Lower leg skin (tissue), 3 donors: ENCODE data around the gene ERICH6B.

Experiments
- POLR2A ChIP-seq, 2 donors: fragments of 450-650 bp; IDR thresholded peaks; one replicate each; pipeline ENCODE4 v1.6.1; 2016 to 2017; ENCODE audit warnings: antibody characterized with exemption in 2 of 2, mild to moderate bottlenecking in 1 of 2, moderate library complexity in 1 of 2
- TF ChIP-seq, protein P1 (sequence below), 3 donors: fragments of 450-650 bp; IDR thresholded peaks; one replicate each; pipeline ENCODE4 v1.5.1; 2016; ENCODE audit warnings: antibody characterized with exemption in 3 of 3, mild to moderate bottlenecking in 3 of 3, moderate library complexity in 2 of 3

DNA sequence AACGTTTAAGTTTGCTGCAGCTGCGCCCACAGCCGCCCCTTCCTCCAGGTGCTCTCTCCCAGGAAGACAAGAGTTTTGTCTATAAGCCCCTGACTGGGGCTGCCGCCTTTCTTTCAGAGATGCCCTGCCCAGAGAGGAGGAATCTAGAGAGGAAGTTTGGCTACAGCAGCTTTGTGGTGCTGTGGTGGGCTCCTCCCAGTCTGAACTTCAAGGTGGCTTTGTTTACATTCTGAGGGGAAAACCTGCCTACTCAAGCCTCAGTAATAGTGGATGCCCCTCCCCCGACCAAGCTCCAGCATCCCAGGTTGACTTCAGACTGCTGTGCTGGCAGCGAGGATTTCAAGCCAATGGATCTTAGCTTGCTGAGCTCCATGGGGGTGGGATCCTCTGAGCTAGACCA lies 6.4 kb upstream of the ERICH6B start:
- no peak for TF ChIP-seq POLR2A (IDR thresholded peaks at IDR 0.05)
- TF ChIP-seq, protein P1, sequence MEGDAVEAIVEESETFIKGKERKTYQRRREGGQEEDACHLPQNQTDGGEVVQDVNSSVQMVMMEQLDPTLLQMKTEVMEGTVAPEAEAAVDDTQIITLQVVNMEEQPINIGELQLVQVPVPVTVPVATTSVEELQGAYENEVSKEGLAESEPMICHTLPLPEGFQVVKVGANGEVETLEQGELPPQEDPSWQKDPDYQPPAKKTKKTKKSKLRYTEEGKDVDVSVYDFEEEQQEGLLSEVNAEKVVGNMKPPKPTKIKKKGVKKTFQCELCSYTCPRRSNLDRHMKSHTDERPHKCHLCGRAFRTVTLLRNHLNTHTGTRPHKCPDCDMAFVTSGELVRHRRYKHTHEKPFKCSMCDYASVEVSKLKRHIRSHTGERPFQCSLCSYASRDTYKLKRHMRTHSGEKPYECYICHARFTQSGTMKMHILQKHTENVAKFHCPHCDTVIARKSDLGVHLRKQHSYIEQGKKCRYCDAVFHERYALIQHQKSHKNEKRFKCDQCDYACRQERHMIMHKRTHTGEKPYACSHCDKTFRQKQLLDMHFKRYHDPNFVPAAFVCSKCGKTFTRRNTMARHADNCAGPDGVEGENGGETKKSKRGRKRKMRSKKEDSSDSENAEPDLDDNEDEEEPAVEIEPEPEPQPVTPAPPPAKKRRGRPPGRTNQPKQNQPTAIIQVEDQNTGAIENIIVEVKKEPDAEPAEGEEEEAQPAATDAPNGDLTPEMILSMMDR (IDR thresholded peaks at IDR 0.05), result no peak
